K562 (cell line): ENCODE measurements around the gene ANKRD44.

ENCODE experiments used
- ATF1 ChIP-seq, 2 experiments: fragments of 450-650 bp in 1 of 2; IDR thresholded peaks; 2 replicates each; pipeline ENCODE4 v1.6.1; 2016; ENCODE audit warnings: missing compliant biosample characterization in 1 of 2, missing genetic modification characterization in 1 of 2
- ATF2 ChIP-seq: sonication (generic); formaldehyde crosslinking; IDR thresholded peaks from 2 replicates; pipeline ENCODE4 v1.8.1; 2022; ENCODE audit warnings: missing genetic modification reagents
- CBX2 ChIP-seq: fragments of 200-600 bp; sonication (generic); IDR thresholded peaks from one replicate; pipeline ENCODE4 v1.6.1; 2012; ENCODE audit warnings: mild to moderate bottlenecking, low read length, inconsistent platforms; ENCODE audit not compliant: insufficient read depth, poor library complexity, severe bottlenecking
- CCAR2 ChIP-seq: fragments of 200-400 bp; formaldehyde crosslinking; IDR thresholded peaks from 2 replicates; pipeline ENCODE4 v1.6.1; 2017; ENCODE audit warnings: mild to moderate bottlenecking, low read depth, low read length
- CTCF ChIP-seq, 3 experiments: IDR thresholded peaks in 2 of 3; conservative IDR thresholded peaks in 1 of 3; 2 replicates each; pipeline ENCODE4 v1.5.1; 2011 to 2012; ENCODE audit warnings: low read length in 3 of 3, mild to moderate bottlenecking in 3 of 3, control low read depth in 2 of 3, improper control_type of control experiment in 1 of 3, inconsistent platforms in 1 of 3, low read depth in 1 of 3, mixed read lengths in 1 of 3, moderate library complexity in 1 of 3; ENCODE audit not compliant: insufficient read depth in 2 of 3
- EP300 ChIP-seq: IDR thresholded peaks from 2 replicates; pipeline ENCODE4 v1.6.1; 2012; ENCODE audit warnings: low read length, improper control_type of control experiment
- MXI1 ChIP-seq: IDR thresholded peaks from 2 replicates; pipeline ENCODE4 v1.6.1; 2011; ENCODE audit warnings: low read depth, mild to moderate bottlenecking, improper control_type of control experiment, low read length
- NFRKB ChIP-seq: fragments of 450-650 bp; IDR thresholded peaks from 2 replicates; pipeline ENCODE4 v1.6.1; 2016; ENCODE audit warnings: low read depth
- PHF20 ChIP-seq: fragments of 450-650 bp; IDR thresholded peaks from 2 replicates; pipeline ENCODE4 v1.6.1; 2018; ENCODE audit not compliant: partially characterized antibody
- RB1 ChIP-seq: fragments of 450-650 bp; IDR thresholded peaks from 2 replicates; pipeline ENCODE4 v1.6.1; 2017; ENCODE audit warnings: low read depth, mild to moderate bottlenecking
- RBFOX2 ChIP-seq: fragments of 200-400 bp; formaldehyde crosslinking; IDR thresholded peaks from 2 replicates; pipeline ENCODE4 v1.6.1; 2017; ENCODE audit warnings: low read depth, mild to moderate bottlenecking, low read length, moderate library complexity
- SMAD3 ChIP-seq: fragments of 450-650 bp; formaldehyde crosslinking; conservative IDR thresholded peaks from 2 replicates; pipeline ENCODE4 v1.4.0; 2020; ENCODE audit warnings: mild to moderate bottlenecking
- TAF1 ChIP-seq: IDR thresholded peaks from 2 replicates; pipeline ENCODE4 v1.6.1; 2011; ENCODE audit warnings: mild to moderate bottlenecking, low read length, moderate library complexity; ENCODE audit not compliant: insufficient read depth, control insufficient read depth, severe bottlenecking; ENCODE audit errors: extremely low read depth
- ZNF609 ChIP-seq: sonication (generic); formaldehyde crosslinking; IDR thresholded peaks from 2 replicates; pipeline ENCODE4 v1.8.1; 2023; ENCODE audit warnings: missing genetic modification reagents, mild to moderate bottlenecking, borderline replicate concordance

GRCh38 chr2:197157879-197158537, 152.6 kb downstream of the ANKRD44 start:
- TF ChIP-seq CTCF (IDR thresholded peaks at IDR 0.05 in 2 of 3, conservative IDR thresholded peaks at IDR 0.05 in 1 of 3; ENCODE audit: insufficient read depth in 2 of 3, low read depth in 1 of 3, low read length in 3 of 3) (no peak), ZNF609 (CRISPR knock-in tag) (no peak), CCAR2 (no peak), ATF2 (CRISPR knock-in tag) (no peak), PHF20 (no peak), CBX2 (no peak), SMAD3 (CRISPR knock-in tag) (no peak), RBFOX2 (no peak), EP300 (no peak), NFRKB (no peak), ATF1 (CRISPR knock-in tag; IDR thresholded peaks at IDR 0.05) (no peak), ATF1 (tag; IDR thresholded peaks at IDR 0.05) (no peak), RB1 (no peak), MXI1 (no peak), TAF1 (no peak)
